Right lobe of liver (tissue), 6 donors: ENCODE measurements around the gene ARTN. TPM values are rescaled to one million over a fixed set of nuclear protein-coding genes. Genes with fewer than 3 reads are reported as not detected.

Source experiments
- ATAC-seq, 4 donors: fragments of 200-7000 bp; cut with Tn5 transposase; one replicate each; pipeline ENCODE4 v1.9.1; 2020; ENCODE audit warnings: mild to moderate bottlenecking in 4 of 4, moderate library complexity in 4 of 4
- DNase-seq, 3 donors: peaks; one replicate each; pipeline ENCODE4 v3.0.0-alpha.2; 2020
- H3K27ac ChIP-seq, 3 donors: fragments of 200-600 bp; one replicate each; pipeline ENCODE4 v1.8.0; 2022
- H3K27me3 ChIP-seq, 2 donors: fragments of 200-600 bp; one replicate each; pipeline ENCODE4 v1.8.0; 2022
- H3K36me3 ChIP-seq, 4 donors: fragments of 200-600 bp; sonication (generic) in 1 of 4; one replicate each; pipeline versions ENCODE4 v1.5.1 to v1.8.0; 2017 to 2022; ENCODE audit warnings: control low read depth in 1 of 4
- H3K4me1 ChIP-seq, 4 donors: fragments of 200-600 bp; sonication (generic) in 1 of 4; one replicate each; pipeline versions ENCODE4 v1.5.1 to v1.8.0; 2017 to 2022; ENCODE audit warnings: control low read depth in 1 of 4
- H3K4me3 ChIP-seq, 3 donors: fragments of 200-600 bp; one replicate each; pipeline ENCODE4 v1.8.0; 2022
- H3K9me3 ChIP-seq, 4 donors: fragments of 200-600 bp; sonication (generic) in 1 of 4; one replicate each; pipeline versions ENCODE4 v1.5.1 to v1.8.0; 2017 to 2022; ENCODE audit warnings: control low read depth in 1 of 4
- CTCF ChIP-seq, 4 donors: fragments of 200-600 bp in 3 of 4; fragments of 450-650 bp in 1 of 4; IDR thresholded peaks; one replicate each; pipeline versions ENCODE4 v1.5.1 to v1.8.0; 2016 to 2022; ENCODE audit warnings: antibody characterized with exemption in 4 of 4, mild to moderate bottlenecking in 2 of 4
- POLR2A ChIP-seq: fragments of 450-650 bp; IDR thresholded peaks from one replicate; pipeline ENCODE4 v1.6.1; 2017; ENCODE audit warnings: antibody characterized with exemption, mild to moderate bottlenecking
- WGBS: methylation state at CpG from one replicate; pipeline ENCODE4 v1.1.6; 2018; ENCODE audit warnings: low coverage, low lambda C conversion rate; ENCODE audit not compliant: insufficient coverage; ENCODE audit errors: missing lambda C conversion rate; 5-methylcytosine and 5-hydroxymethylcytosine counted together
- intact Hi-C, 2 donors: fragments of 100-400 bp; cut with DNase I; formaldehyde crosslinking; loops; one replicate each; pipeline versions ENCODE4 v1.11.2 to v1.14.1; 2022
- total RNA-seq, 6 experiments: library from RNA; depleted of rRNA in 2 of 6; stranded (reverse); fragments of >200 nt in 2 of 6; fragmentation: NEBNext Ultra II Directional in 3 of 6; extraction: Animal tissue kit (Norgen Biotek cat#: 25700) in 3 of 6; gene quantifications; one replicate each; pipeline versions ENCODE4 v1.1.0 to v1.2.4, GENCODE V29; 2016 to 2023
- donor health status: DM: no; HTN: yes; CAD: no.
- donor health status: DM: no; HTN: no; CAD: no.
- donor health status: DM: no; HTN: no; CAD: no.
- donor health status: DM: no; HTN: yes; CAD: no.
- donor health status: DM: no; HTN: yes; CAD: no.

Gene ARTN
- total RNA-seq, 6 experiments from 2014 or later = 0.31 to 0.32 (median 0.31) TPM; not detected in 3

DNA sequence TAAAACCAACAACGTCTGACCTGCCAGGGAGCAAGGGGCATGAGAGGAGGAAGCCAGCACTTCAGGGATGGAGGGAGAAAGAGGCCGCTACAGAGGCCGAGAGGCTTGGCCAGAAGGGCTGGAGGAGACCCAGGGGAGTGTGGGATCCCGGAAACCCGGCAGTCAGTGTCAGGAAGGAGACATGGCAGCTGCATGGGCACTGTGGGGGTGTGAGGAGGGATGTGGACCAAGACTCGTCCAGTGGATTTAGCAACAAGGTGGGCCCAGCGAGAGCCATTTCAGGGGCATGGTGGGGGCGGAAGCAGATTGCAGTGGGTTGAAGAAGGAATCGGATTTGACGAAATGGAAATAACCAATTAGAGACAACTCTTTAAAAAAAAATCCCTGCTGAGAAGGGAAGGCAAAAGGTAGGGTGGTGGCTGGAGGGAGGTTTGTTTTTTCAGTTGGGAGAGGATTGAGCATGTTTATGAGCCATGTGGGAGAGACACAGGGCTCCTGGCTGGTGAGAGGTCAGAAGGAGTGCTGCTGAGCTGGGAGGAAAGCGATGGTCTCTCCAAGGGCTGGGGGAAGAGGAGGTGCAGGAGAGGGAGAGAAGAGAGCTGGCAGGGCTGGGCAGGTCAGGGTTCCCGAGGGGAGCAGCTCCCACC, 49.8 kb downstream of the ARTN start:
- Histone ChIP-seq H3K27ac (no peak overlapping the region), H3K36me3 (no peaks in the 10 kb centered on the region), H3K4me1 (peaks cover 0 to 25% (median 2%) of the 10 kb centered on the region in 4 donors), H3K4me3 (no peak overlapping the region), H3K27me3 (no peaks in the 10 kb centered on the region), H3K9me3 (no peaks in the 10 kb centered on the region)
- WGBS = 88% methylated on average over 10 of the region's 12 CpGs
- no peak for ATAC-seq
- no peak for TF ChIP-seq CTCF (IDR thresholded peaks at IDR 0.05)
- no peak for TF ChIP-seq POLR2A
- intact Hi-C loops = no loop called here
- DNase-seq = no peak

- Histone ChIP-seq H3K4me3 (no peak overlapping the region), H3K27ac (no peak overlapping the region), H3K9me3 (no peaks in the 10 kb centered on the region), H3K4me1 (peaks cover 0 to 20% (median 0%) of the 10 kb centered on the region in 4 donors), H3K36me3 (no peaks in the 10 kb centered on the region), H3K27me3 (no peaks in the 10 kb centered on the region)
- WGBS = no CpG with 5 or more reads among the region's 16 CpGs
- no peak for DNase-seq
- TF ChIP-seq POLR2A (no peak), CTCF (IDR thresholded peaks at IDR 0.05) (no peak)
- intact Hi-C loops = no loop called here
- ATAC-seq = no peak
These were observed 51.3 kb downstream of the ARTN start for GRCh38 chr1:43984855-43985254.

DNA sequence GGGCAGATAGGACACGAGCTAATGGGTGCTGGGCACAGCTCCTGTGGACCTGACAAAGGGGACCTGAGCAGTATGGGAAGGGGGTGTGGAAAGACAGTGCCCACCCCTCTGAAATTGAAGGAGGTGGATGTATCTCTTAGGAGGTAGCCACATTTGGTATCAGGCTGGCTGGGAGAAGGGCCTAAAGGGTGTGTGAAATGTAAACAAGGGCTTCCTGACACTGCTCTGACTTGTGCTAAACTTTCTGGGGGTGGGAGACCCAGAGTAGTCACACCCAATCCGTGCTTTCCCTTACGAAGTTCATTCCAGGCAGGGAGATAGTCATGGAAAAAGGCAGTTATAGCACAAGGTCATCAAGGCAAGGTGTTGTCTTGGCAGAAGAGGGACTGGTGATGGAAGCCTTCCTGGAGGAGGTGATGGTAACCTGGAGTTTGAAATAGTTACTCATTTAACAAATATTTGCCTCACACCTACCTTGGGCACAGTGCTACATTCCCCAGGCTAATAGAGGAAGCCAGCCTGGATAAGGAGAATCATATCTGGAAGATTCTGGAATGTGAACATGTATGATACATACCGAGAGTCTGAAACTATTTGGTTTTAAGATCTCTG, 52.5 kb downstream of the ARTN start:
- no peaks in the 10 kb centered on the region for H3K27me3 ChIP-seq
- DNase-seq = no peak
- no peak for TF ChIP-seq CTCF (IDR thresholded peaks at IDR 0.05)
- TF ChIP-seq POLR2A = no peak
- H3K9me3 ChIP-seq = no peaks in the 10 kb centered on the region
- no peak overlapping the region for H3K4me3 ChIP-seq
- peaks cover 0 to 21% (median under 1%) of the 10 kb centered on the region in 4 donors for H3K4me1 ChIP-seq
- H3K36me3 ChIP-seq = no peaks in the 10 kb centered on the region
- no peak overlapping the region for H3K27ac ChIP-seq
- 88% methylated on average over 4 of the region's 4 CpGs for WGBS
- peak in 1 of 4 donors; percentile 18 for ATAC-seq
- intact Hi-C loops = no loop called here

DNA sequence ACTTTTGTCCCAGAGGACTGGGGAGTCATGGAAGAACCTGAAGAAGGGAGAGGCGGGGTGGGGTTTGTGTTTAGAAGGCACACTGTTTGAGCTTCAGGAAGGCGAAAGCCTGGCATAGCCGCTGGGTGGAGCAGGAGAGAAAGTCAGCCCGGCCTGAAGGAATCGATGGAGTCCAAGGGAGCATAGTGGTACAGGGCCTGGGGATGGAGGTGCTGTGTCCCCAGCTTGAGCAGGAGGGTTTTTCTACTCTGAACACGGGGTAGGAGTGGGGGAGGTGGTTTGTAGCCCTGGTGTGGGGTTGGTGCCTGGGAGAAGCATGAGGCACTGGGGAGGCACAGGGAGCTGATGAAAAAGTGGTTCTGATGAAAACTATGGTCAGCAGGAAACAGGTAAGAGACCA, 53.1 kb downstream of the ARTN start:
- H3K27ac ChIP-seq = peak overlapping the region in 1 of 3 donors; percentile 35
- no peak for DNase-seq
- H3K27me3 ChIP-seq = no peaks in the 10 kb centered on the region
- no peak overlapping the region for H3K4me3 ChIP-seq
- WGBS = 90% methylated on average over 3 of the region's 6 CpGs
- no peaks in the 10 kb centered on the region for H3K9me3 ChIP-seq
- H3K36me3 ChIP-seq = no peaks in the 10 kb centered on the region
- intact Hi-C loops = no loop called here
- no peak for ATAC-seq
- TF ChIP-seq POLR2A (no peak), CTCF (IDR thresholded peaks at IDR 0.05) (peak in 1 of 4 donors; percentile 11)
- H3K4me1 ChIP-seq = peaks cover 0 to 22% (median 1%) of the 10 kb centered on the region in 4 donors

Other genes starting within 250 kb of the ARTN start
- 10 to 100 TPM in 4 of 6 experiments, 1 to 10 TPM in 2; 6.4 to 14.2 (median 12.0) TPM for gene ST3GAL3, start 226.3 kb upstream of the ARTN start, total RNA-seq
- gene IPO13, start 13.1 kb downstream of the ARTN start, total RNA-seq = 10 to 100 TPM; 12.4 to 18.9 (median 14.8) TPM
- gene DPH2, start 36.2 kb downstream of the ARTN start, total RNA-seq = 10 to 100 TPM in 5 of 6 experiments, 1 to 10 TPM in 1; 8.9 to 27.5 (median 12.0) TPM
- 100 to 1,000 TPM in 2 of 6 experiments, 10 to 100 TPM in 4; 64.4 to 142 (median 76.9) TPM for gene ATP6V0B, start 41.2 kb downstream of the ARTN start, total RNA-seq
- 10 to 100 TPM; 13.4 to 49.5 (median 18.5) TPM for gene B4GALT2, start 45.4 kb downstream of the ARTN start, total RNA-seq
- gene CCDC24, start 57.8 kb downstream of the ARTN start, total RNA-seq = 1 to 10 TPM; 2.2 to 8.4 (median 3.5) TPM
- 1 to 10 TPM in 4 of 6 experiments, under 1 TPM in 2; 0.78 to 2.2 (median 1.9) TPM for gene SLC6A9, start 97.7 kb downstream of the ARTN start, total RNA-seq
- gene KLF17, start 185.0 kb downstream of the ARTN start, total RNA-seq = not detected
- gene KLF18, start 207.8 kb downstream of the ARTN start, total RNA-seq = not detected